Measurements from ENCODE around the gene EEF1G. TPM values are rescaled to one million over a fixed set of nuclear protein-coding genes. Genes with fewer than 3 reads are reported as not detected.

The EEF1G gene
- total and polyA plus RNA-seq, 11 donors: 549 to 1,190 (median 929) TPM

DNA sequence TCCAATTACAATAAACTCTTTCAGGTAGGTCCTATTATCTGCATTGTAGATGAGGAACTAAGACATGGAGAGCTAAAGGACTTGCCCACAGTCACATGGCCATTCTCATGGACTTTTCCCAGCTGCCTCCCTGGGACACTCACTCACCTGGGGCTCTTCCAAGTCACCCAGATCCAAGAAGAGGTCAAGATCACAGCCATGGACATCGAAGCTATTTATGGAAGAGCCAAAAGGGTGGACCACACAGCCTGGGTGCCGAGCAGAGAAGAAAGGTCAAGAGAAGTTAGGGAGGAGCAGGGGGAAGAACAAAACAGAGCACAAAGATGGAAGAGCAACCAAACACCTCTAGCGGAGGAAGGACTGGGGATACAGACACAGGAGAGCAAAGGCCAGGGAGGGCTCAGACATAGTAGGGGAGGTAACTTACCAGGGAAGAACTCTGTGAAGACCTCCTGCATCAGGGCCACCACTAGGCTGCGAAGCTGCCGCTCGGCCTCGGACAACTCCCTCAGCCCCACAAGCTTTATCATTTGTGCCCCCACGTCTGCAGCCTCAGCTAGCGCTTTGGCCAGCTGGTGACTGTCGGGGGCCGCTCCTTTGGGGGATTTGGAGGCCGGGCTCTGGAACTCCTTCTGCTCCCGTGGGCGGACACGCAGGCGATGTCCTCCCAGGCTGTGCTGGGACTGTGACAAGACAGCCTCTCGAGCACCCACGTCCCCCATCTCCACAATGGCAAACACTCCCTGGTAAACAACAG lies 7.4 kb upstream of the EEF1G start:
- 80 to 86% (median 83%) methylated on average over 18 of the region's 18 CpGs for WGBS, 4 donors
- no peak for ATAC-seq
- peaks cover 0 to 20% (median 4%) of the 10 kb centered on the region in 12 donors for H3K4me1 ChIP-seq
- peak in 1 of 5 donors; percentile 17 for DNase-seq
- no peak overlapping the region for H3K4me3 ChIP-seq
- peaks cover 0 to 97% (median 74%) of the 10 kb centered on the region in 9 donors for H3K36me3 ChIP-seq
- no peaks in the 10 kb centered on the region for H3K27me3 ChIP-seq
- no peak for TF ChIP-seq POLR2A (IDR thresholded peaks at IDR 0.05)
- intact Hi-C loops (cut with DNase I): no loop called here
- no peak overlapping the region for H3K27ac ChIP-seq
- no peaks in the 10 kb centered on the region for H3K9me3 ChIP-seq

- intact Hi-C loops (cut with DNase I): no loop called here
- ATAC-seq (no peak), DNase-seq (no peak)
These were observed 5.6 kb upstream of the EEF1G start for GRCh38 chr11:62579252-62579651.

GRCh38 chr11:62578541-62578940 lies 4.8 kb upstream of the EEF1G start:
- no peak for DNase-seq
- WGBS, 4 donors: 97 to 100% (median 98%) methylated on average over 11 of the region's 11 CpGs
- intact Hi-C loops (cut with DNase I): no loop called here
- Histone ChIP-seq H3K27ac (peak overlapping the region in 9 of 12 donors; percentile 9 to 95 (median 84)), H3K27me3 (no peaks in the 10 kb centered on the region), H3K36me3 (peaks cover 0 to 79% (median 60%) of the 10 kb centered on the region in 9 donors), H3K4me1 (peaks cover 0 to 40% (median 20%) of the 10 kb centered on the region in 12 donors), H3K9me3 (no peaks in the 10 kb centered on the region), H3K4me3 (no peak overlapping the region)
- no peak for TF ChIP-seq POLR2A (IDR thresholded peaks at IDR 0.05)
- no peak for TF ChIP-seq CTCF (IDR thresholded peaks at IDR 0.05)
- ATAC-seq: no peak

More at GRCh38 chr11:62579252-62579651, 5.6 kb upstream of the EEF1G start:
- Histone ChIP-seq H3K4me1 (peaks cover 0 to 39% (median 20%) of the 10 kb centered on the region in 12 donors), H3K9me3 (no peaks in the 10 kb centered on the region), H3K36me3 (peaks cover 0 to 85% (median 66%) of the 10 kb centered on the region in 9 donors), H3K4me3 (no peak overlapping the region), H3K27me3 (no peaks in the 10 kb centered on the region), H3K27ac (peak overlapping the region in 3 of 12 donors; percentile 69 to 84 (median 76))
- WGBS, 4 donors: 93 to 95% (median 94%) methylated on average over 2 of the region's 2 CpGs
- TF ChIP-seq POLR2A (IDR thresholded peaks at IDR 0.05): no peak

- WGBS, 4 donors: 50 to 67% (median 59%) methylated on average over 12 of the region's 12 CpGs
- ATAC-seq: peak in 3 of 4 donors; percentile 4 to 58 (median 8)
- TF ChIP-seq CTCF (IDR thresholded peaks at IDR 0.05): no peak
- peak overlapping the region in 6 of 12 donors; percentile 14 to 88 (median 74) for H3K4me3 ChIP-seq
- H3K4me1 ChIP-seq: peaks cover 6 to 48% (median 27%) of the 10 kb centered on the region in 12 donors
- DNase-seq: peak in 4 of 5 donors; percentile 57 to 78 (median 76)
- intact Hi-C loops (cut with DNase I): no loop called here
- H3K27me3 ChIP-seq: no peaks in the 10 kb centered on the region
- peaks cover 0 to 72% (median 58%) of the 10 kb centered on the region in 9 donors for H3K36me3 ChIP-seq
- H3K9me3 ChIP-seq: no peaks in the 10 kb centered on the region
- H3K27ac ChIP-seq: peak overlapping the region; percentile 68 to 98 (median 90)
These were observed 3.5 kb upstream of the EEF1G start for GRCh38 chr11:62577046-62577714.

GRCh38 chr11:62575837-62576236 lies 2.1 kb upstream of the EEF1G start:
- Histone ChIP-seq H3K4me1 (peaks cover 7 to 57% (median 34%) of the 10 kb centered on the region in 12 donors), H3K9me3 (no peaks in the 10 kb centered on the region), H3K36me3 (peaks cover 0 to 72% (median 58%) of the 10 kb centered on the region in 9 donors), H3K4me3 (peak overlapping the region in 8 of 12 donors; percentile 58 to 95 (median 82)), H3K27ac (peak overlapping the region in 11 of 12 donors; percentile 68 to 98 (median 94)), H3K27me3 (no peaks in the 10 kb centered on the region)
- TF ChIP-seq CTCF (IDR thresholded peaks at IDR 0.05): no peak
- no peak for TF ChIP-seq POLR2A (IDR thresholded peaks at IDR 0.05)
- ATAC-seq (no peak), DNase-seq (no peak)
- WGBS, 4 donors: 61 to 72% (median 68%) methylated on average over 14 of the region's 14 CpGs
- intact Hi-C loops (cut with DNase I): loop anchor here in 2 of 10 donors (2.0 kb wide), 2 partner anchors 15 to 29 kb away; partner anchors contain the start of genes AHNAK (in 1 of the 2) and TUT1 (in 1 of the 2)
